Left lung (tissue), 14 donors: Measurements from ENCODE around the gene ZNF660. TPM values are rescaled to one million over a fixed set of nuclear protein-coding genes. Genes with fewer than 3 reads are reported as not detected.
"Not testable (repeated sequence)": the region's sequence is repeated elsewhere in the genome, so short reads cannot be mapped to it uniquely, and the experiment has no call there.

ENCODE experiments used
- ATAC-seq: fragments of 200-7000 bp; cut with Tn5 transposase; one replicate; pipeline ENCODE4 v1.9.1; 2020; ENCODE audit warnings: moderate library complexity
- DNase-seq, 4 donors: peaks; one replicate each; pipeline ENCODE4 v3.0.0-alpha.2; 2013 to 2020
- H3K27ac ChIP-seq, 2 donors: fragments of 200-600 bp; sonication (generic) in 1 of 2; one replicate each; pipeline versions ENCODE4 v1.5.0 to v1.8.0; 2020 to 2021
- H3K27me3 ChIP-seq, 2 donors: fragments of 200-600 bp; sonication (generic) in 1 of 2; one replicate each; pipeline versions ENCODE4 v1.5.0 to v1.8.0; 2020 to 2021
- H3K36me3 ChIP-seq, 2 donors: fragments of 200-600 bp; sonication (generic) in 1 of 2; one replicate each; pipeline versions ENCODE4 v1.5.0 to v1.8.0; 2020 to 2021
- H3K4me1 ChIP-seq, 2 donors: fragments of 200-600 bp; one replicate each; pipeline ENCODE4 v1.8.0; 2021
- H3K4me3 ChIP-seq, 2 donors: fragments of 200-600 bp; sonication (generic) in 1 of 2; one replicate each; pipeline versions ENCODE4 v1.5.0 to v1.8.0; 2020 to 2021; ENCODE audit warnings: mild to moderate bottlenecking in 1 of 2
- H3K9me3 ChIP-seq, 2 donors: fragments of 200-600 bp; sonication (generic) in 1 of 2; one replicate each; pipeline versions ENCODE4 v1.5.0 to v1.8.0; 2020 to 2021
- intact Hi-C, 2 donors: fragments of 100-400 bp; cut with DNase I; formaldehyde crosslinking; loops; one replicate each; pipeline versions ENCODE4 v1.11.2 to v1.14.2; 2022
- long read RNA-seq, 12 donors: library from polyadenylated mRNA in 2 of 12; unstranded in 2 of 12; transcript quantifications; one replicate each; pipeline ENCODE4 v2.0.0 and lab custom pipeline, GENCODE V29; 2019 to 2026
- polyA plus RNA-seq, 6 donors: library from polyadenylated mRNA; unstranded; fragments of 120-200 nt; gene quantifications; one replicate each; pipeline ENCODE4 v1.2.1, GENCODE V29; 2013; ENCODE audit not compliant: insufficient read length in 6 of 6
- total RNA-seq, 2 donors: library from RNA; stranded (reverse); fragmentation: NEBNext Ultra II Directional; extraction: Animal tissue kit (Norgen Biotek cat#: 25700); gene quantifications; one replicate each; pipeline ENCODE4 v1.2.1, GENCODE V29; 2021
- TF ChIP-seq, protein P1 (sequence below), 2 donors: fragments of 200-600 bp; sonication (generic) in 1 of 2; IDR thresholded peaks; one replicate each; pipeline versions ENCODE4 v1.5.0 to v1.8.0; 2021; ENCODE audit warnings: antibody characterized with exemption in 2 of 2
- donor health status: DM: no; HTN: yes; CAD: no.
- donor health status: DM: no; HTN: no; CAD: no.

ZNF660 gene
- total RNA-seq, result 1 to 10 TPM; 2.8 to 4.9 TPM
- 10 to 100 TPM; 15.3 to 27.9 (median 22.2) TPM for polyA plus RNA-seq
- long read RNA-seq, donor 1, full-length matches to known transcripts, result 7 of 7 reads
- long read RNA-seq, donor 1, partial matches to known transcripts, result 0 of 7 reads
- long read RNA-seq, donor 1, other reads (novel, unspliced or antisense), result 0 of 7 reads
- long read RNA-seq, donor 2, full-length matches to known transcripts, result 3 of 3 reads
- long read RNA-seq, donor 2, partial matches to known transcripts, result 0 of 3 reads
- long read RNA-seq, donor 2, other reads (novel, unspliced or antisense), result 0 of 3 reads
- long read RNA-seq, donor 3, full-length matches to known transcripts, result 1 of 1 reads
- long read RNA-seq, donor 3, partial matches to known transcripts, result 0 of 1 reads
- long read RNA-seq, donor 3, other reads (novel, unspliced or antisense), result 0 of 1 reads
- long read RNA-seq, donor 4, full-length matches to known transcripts, result 1 of 2 reads
- long read RNA-seq, donor 4, partial matches to known transcripts, result 1 of 2 reads
- long read RNA-seq, donor 4, other reads (novel, unspliced or antisense), result 0 of 2 reads
- long read RNA-seq, donor 5, full-length matches to known transcripts, result 4 of 4 reads
- long read RNA-seq, donor 5, partial matches to known transcripts, result 0 of 4 reads
- long read RNA-seq, donor 5, other reads (novel, unspliced or antisense), result 0 of 4 reads
- long read RNA-seq, donor 6, result 0 reads
- long read RNA-seq, donor 7, full-length matches to known transcripts, result 3 of 3 reads
- long read RNA-seq, donor 7, partial matches to known transcripts, result 0 of 3 reads
- long read RNA-seq, donor 7, other reads (novel, unspliced or antisense), result 0 of 3 reads
- long read RNA-seq, donor 8, full-length matches to known transcripts, result 5 of 5 reads
- long read RNA-seq, donor 8, partial matches to known transcripts, result 0 of 5 reads
- long read RNA-seq, donor 8, other reads (novel, unspliced or antisense), result 0 of 5 reads
- long read RNA-seq, donor 9, result 0 reads
- long read RNA-seq, donor 10, result 0 reads
- long read RNA-seq, donor 11, full-length matches to known transcripts, result 2 of 2 reads
- long read RNA-seq, donor 11, partial matches to known transcripts, result 0 of 2 reads
- long read RNA-seq, donor 11, other reads (novel, unspliced or antisense), result 0 of 2 reads
- long read RNA-seq, donor 12, full-length matches to known transcripts, result 1 of 1 reads
- long read RNA-seq, donor 12, partial matches to known transcripts, result 0 of 1 reads
- long read RNA-seq, donor 12, other reads (novel, unspliced or antisense), result 0 of 1 reads

- Histone ChIP-seq H3K27ac (peak within 1 kb of the TSS; percentile 64 to 65), H3K27me3 (peaks cover 0 to 17% of the 10 kb centered on the region in 2 donors), H3K4me3 (peak within 1 kb of the TSS; percentile 48 to 49), H3K4me1 (peaks cover 8 to 9% of the 10 kb centered on the region in 2 donors), H3K9me3 (peaks cover 0 to 7% of the 10 kb centered on the region in 2 donors), H3K36me3 (no peaks in the 10 kb centered on the region)
- ATAC-seq (peak; percentile 95), DNase-seq (peak; percentile 52 to 94 (median 82))
- TF ChIP-seq, protein P1, sequence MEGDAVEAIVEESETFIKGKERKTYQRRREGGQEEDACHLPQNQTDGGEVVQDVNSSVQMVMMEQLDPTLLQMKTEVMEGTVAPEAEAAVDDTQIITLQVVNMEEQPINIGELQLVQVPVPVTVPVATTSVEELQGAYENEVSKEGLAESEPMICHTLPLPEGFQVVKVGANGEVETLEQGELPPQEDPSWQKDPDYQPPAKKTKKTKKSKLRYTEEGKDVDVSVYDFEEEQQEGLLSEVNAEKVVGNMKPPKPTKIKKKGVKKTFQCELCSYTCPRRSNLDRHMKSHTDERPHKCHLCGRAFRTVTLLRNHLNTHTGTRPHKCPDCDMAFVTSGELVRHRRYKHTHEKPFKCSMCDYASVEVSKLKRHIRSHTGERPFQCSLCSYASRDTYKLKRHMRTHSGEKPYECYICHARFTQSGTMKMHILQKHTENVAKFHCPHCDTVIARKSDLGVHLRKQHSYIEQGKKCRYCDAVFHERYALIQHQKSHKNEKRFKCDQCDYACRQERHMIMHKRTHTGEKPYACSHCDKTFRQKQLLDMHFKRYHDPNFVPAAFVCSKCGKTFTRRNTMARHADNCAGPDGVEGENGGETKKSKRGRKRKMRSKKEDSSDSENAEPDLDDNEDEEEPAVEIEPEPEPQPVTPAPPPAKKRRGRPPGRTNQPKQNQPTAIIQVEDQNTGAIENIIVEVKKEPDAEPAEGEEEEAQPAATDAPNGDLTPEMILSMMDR (IDR thresholded peaks at IDR 0.05), result no peak
- intact Hi-C loops, result no loop called here
These were observed at the start of gene ZNF660 for GRCh38 chr3:44584646-44585501. Gene ZNF660 (plus strand): TSS chr3:44584964. CDS start chr3:44594194, 9,230 bp downstream.

- peaks cover 0 to 3% of the 10 kb centered on the region in 2 donors for H3K9me3 ChIP-seq
- H3K4me3 ChIP-seq, result no peak overlapping the region
- no peaks in the 10 kb centered on the region for H3K4me1 ChIP-seq
- peaks cover 0 to 58% of the 10 kb centered on the region in 2 donors for H3K27me3 ChIP-seq
- H3K27ac ChIP-seq, result no peak overlapping the region
- TF ChIP-seq, protein P1 (IDR thresholded peaks at IDR 0.05), result no peak
- ATAC-seq, result no peak
- DNase-seq, result no peak
- intact Hi-C loops, result loop anchor here in 1 of 2 donors (10.0 kb wide), 1 partner anchor 379 kb away; no protein-coding TSS in a partner anchor
- no peaks in the 10 kb centered on the region for H3K36me3 ChIP-seq
These were observed 49.4 kb upstream of the ZNF660 start for GRCh38 chr3:44535364-44535763.

GRCh38 chr3:44544811-44545210 lies 40.0 kb upstream of the ZNF660 start:
- ATAC-seq, H3K36me3 ChIP-seq, H3K4me1 ChIP-seq, intact Hi-C loops, H3K4me3 ChIP-seq, H3K9me3 ChIP-seq, H3K27ac ChIP-seq, DNase-seq: not testable (repeated sequence)
- peaks cover 0 to 24% of the 10 kb centered on the region in 2 donors for H3K27me3 ChIP-seq

DNA sequence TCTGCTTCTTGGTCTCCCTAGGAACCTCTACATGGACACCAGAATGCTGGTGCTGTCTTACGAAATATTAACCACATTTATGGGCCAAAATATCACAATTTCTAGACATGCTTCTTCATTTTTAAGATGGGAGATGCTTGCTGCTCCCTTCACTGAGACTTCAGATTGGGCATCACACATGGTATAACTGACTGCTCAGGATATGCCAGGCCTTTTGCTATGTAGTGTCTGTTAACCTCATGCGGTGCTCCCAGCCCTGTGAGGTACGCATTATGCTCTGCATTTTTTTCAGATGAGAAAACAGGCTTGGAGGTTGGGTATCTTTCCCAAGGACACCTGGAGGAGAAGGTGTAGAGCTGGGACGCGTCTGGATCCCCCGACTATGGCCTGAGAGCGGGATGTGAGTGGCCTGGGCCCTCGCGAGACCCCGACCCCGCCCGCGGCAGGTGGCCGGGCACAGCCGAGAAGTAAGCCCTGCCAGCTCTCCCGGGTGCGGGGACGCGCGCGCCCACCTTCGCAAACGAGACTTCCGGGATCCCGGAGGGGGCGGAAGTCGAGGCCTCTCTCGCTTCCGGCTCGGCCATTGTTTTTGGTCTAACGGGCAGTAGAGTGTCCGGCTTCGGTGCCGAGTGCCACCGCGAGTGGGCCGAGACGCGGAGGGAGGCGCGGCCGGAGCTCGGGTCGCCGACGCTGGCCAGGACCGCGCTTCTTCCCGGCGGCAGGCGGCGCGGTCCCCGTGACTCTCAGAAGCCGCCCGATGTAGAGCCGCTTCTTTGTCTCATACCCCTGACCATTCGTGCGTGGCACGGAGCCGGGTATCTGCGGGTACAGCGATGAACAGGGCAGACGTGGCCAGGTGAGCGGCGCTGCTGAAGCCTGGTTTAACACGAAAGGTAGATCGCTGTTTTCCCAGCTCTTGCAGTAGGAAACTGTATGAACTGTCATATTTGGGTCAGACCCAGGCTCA lies 29.9 kb upstream of the ZNF660 start, which contains the start of gene ZKSCAN7:
Gene ZKSCAN7 (plus strand): TSS at position 568 of the 967 bp plus-strand sequence. CDS start 1,855 bp downstream, outside the sequence.
- DNase-seq, result peak; percentile 54 to 90 (median 66)
- Histone ChIP-seq H3K9me3 (no peaks in the 10 kb centered on the region), H3K4me3 (peak within 1 kb of the TSS; percentile 59 to 66), H3K27me3 (peaks cover 0 to 12% of the 10 kb centered on the region in 2 donors), H3K36me3 (no peaks in the 10 kb centered on the region), H3K4me1 (peaks cover 0 to 7% of the 10 kb centered on the region in 2 donors), H3K27ac (peak within 1 kb of the TSS; percentile 37 to 85)
- peak; percentile 90 for ATAC-seq
- intact Hi-C loops, result no loop called here
- TF ChIP-seq, protein P1 (IDR thresholded peaks at IDR 0.05), result no peak
